Parathyroid adenoma (tissue), 2 donors: Measurements from ENCODE around the gene FAM3B.
A peak's percentile ranks its signal among the peaks of the same experiment; 100 is the strongest.

Experiments used
- H2AFZ ChIP-seq: fragments of 300-600 bp; sonication (generic); one replicate; pipeline ENCODE4 v1.7.0; 2017; ENCODE audit warnings: antibody characterized with exemption, mild to moderate bottlenecking
- H3K27ac ChIP-seq: fragments of 300-600 bp; sonication (generic); one replicate; pipeline ENCODE4 v1.7.0; 2017
- H3K27me3 ChIP-seq: fragments of 300-600 bp; sonication (generic); one replicate; pipeline ENCODE4 v1.7.0; 2017; ENCODE audit warnings: low read length; ENCODE audit not compliant: control insufficient read depth, insufficient read depth
- H3K36me3 ChIP-seq: fragments of 300-600 bp; sonication (generic); one replicate; pipeline ENCODE4 v1.7.0; 2017; ENCODE audit warnings: low read length; ENCODE audit not compliant: control insufficient read depth, insufficient read depth
- H3K4me1 ChIP-seq: fragments of 300-600 bp; sonication (generic); one replicate; pipeline ENCODE4 v1.7.0; 2017; ENCODE audit warnings: control low read depth
- H3K4me2 ChIP-seq: fragments of 300-600 bp; sonication (generic); one replicate; pipeline ENCODE4 v1.7.0; 2017; ENCODE audit warnings: low read length
- H3K4me3 ChIP-seq: fragments of 300-600 bp; sonication (generic); one replicate; pipeline ENCODE4 v1.7.0; 2017; ENCODE audit warnings: low read depth, low read length
- H3K79me2 ChIP-seq: fragments of 300-600 bp; sonication (generic); one replicate; pipeline ENCODE4 v1.7.0; 2017; ENCODE audit warnings: control low read depth
- H3K9ac ChIP-seq: fragments of 300-600 bp; sonication (generic); one replicate; pipeline ENCODE4 v1.7.0; 2017; ENCODE audit warnings: mild to moderate bottlenecking
- H3K9me3 ChIP-seq: fragments of 300-600 bp; sonication (generic); one replicate; pipeline ENCODE4 v1.7.0; 2017; ENCODE audit warnings: low read length; ENCODE audit not compliant: control insufficient read depth
- CTCF ChIP-seq: fragments of 300-600 bp; sonication (generic); IDR thresholded peaks from one replicate; pipeline ENCODE4 v1.7.0; 2017; ENCODE audit warnings: antibody characterized with exemption, mild to moderate bottlenecking
- donor health status: primary hyperparathyroidism.

Gene FAM3B

GRCh38 chr21:41361786-41362604, 45.4 kb downstream of the FAM3B start, which contains the start of gene MX2:
MX2 (plus strand) TSS chr21:41362027; CDS start chr21:41376907, 14,880 bp downstream.
- H3K27me3 ChIP-seq = no peaks in the 10 kb centered on the region
- H3K9ac ChIP-seq = no peak within 1 kb of the TSS
- no peak within 1 kb of the TSS for H3K4me2 ChIP-seq
- H3K27ac ChIP-seq = peak within 1 kb of the TSS; percentile 84
- H3K79me2 ChIP-seq = no peaks in the 10 kb centered on the region
- no peaks in the 10 kb centered on the region for H3K9me3 ChIP-seq
- no peak for TF ChIP-seq CTCF
- H3K36me3 ChIP-seq = no peaks in the 10 kb centered on the region
- peak within 1 kb of the TSS; percentile 49 for H3K4me3 ChIP-seq
- H2AFZ ChIP-seq = no peak within 1 kb of the TSS
- no peaks in the 10 kb centered on the region for H3K4me1 ChIP-seq

GRCh38 chr21:41362605-41363369, 46.2 kb downstream of the FAM3B start:
- Histone ChIP-seq H3K9ac (no peak overlapping the region), H3K27ac (peak overlapping the region; percentile 84)

GRCh38 chr21:41363370-41364270, 47.0 kb downstream of the FAM3B start:
- Histone ChIP-seq H3K4me2 (no peak overlapping the region), H3K9ac (no peak overlapping the region), H3K27ac (no peak overlapping the region), H3K4me3 (no peak overlapping the region), H2AFZ (no peak overlapping the region), H3K27me3 (no peaks in the 10 kb centered on the region), H3K4me1 (no peaks in the 10 kb centered on the region), H3K9me3 (no peaks in the 10 kb centered on the region), H3K36me3 (no peaks in the 10 kb centered on the region), H3K79me2 (no peaks in the 10 kb centered on the region)
- TF ChIP-seq CTCF = no peak

More at GRCh38 chr21:41362605-41363369, 46.2 kb downstream of the FAM3B start:
- Histone ChIP-seq H3K4me1 (no peaks in the 10 kb centered on the region), H3K4me3 (no peak overlapping the region), H2AFZ (no peak overlapping the region), H3K9me3 (no peaks in the 10 kb centered on the region), H3K4me2 (no peak overlapping the region), H3K36me3 (no peaks in the 10 kb centered on the region), H3K79me2 (no peaks in the 10 kb centered on the region), H3K27me3 (no peaks in the 10 kb centered on the region)
- TF ChIP-seq CTCF = no peak

- Histone ChIP-seq H3K36me3 (no peaks in the 10 kb centered on the region), H3K9ac (no peak overlapping the region), H3K4me2 (no peak overlapping the region), H3K9me3 (no peaks in the 10 kb centered on the region), H3K79me2 (no peaks in the 10 kb centered on the region), H3K4me3 (no peak overlapping the region), H3K27ac (no peak overlapping the region), H3K27me3 (no peaks in the 10 kb centered on the region), H2AFZ (no peak overlapping the region), H3K4me1 (no peaks in the 10 kb centered on the region)
- no peak for TF ChIP-seq CTCF
Observed at GRCh38 chr21:41364308-41364707, 47.7 kb downstream of the FAM3B start.
